Tibial nerve (tissue), 4 donors: ENCODE measurements around the gene RNF213. TPM values are rescaled to one million over a fixed set of nuclear protein-coding genes. Genes with fewer than 3 reads are reported as not detected.
A peak's percentile ranks its signal among the peaks of the same experiment; 100 is the strongest.

Experiments
- DNase-seq, 2 donors: peaks; one replicate each; pipeline ENCODE4 v3.0.0-alpha.2; 2019; ENCODE audit warnings: low spot score in 2 of 2
- H3K27ac ChIP-seq, 4 donors: fragments of 200-600 bp; sonication (generic) in 3 of 4; one replicate each; pipeline ENCODE4 v1.5.1; 2017 to 2019; ENCODE audit warnings: mild to moderate bottlenecking in 1 of 4
- H3K27me3 ChIP-seq, 2 donors: fragments of 200-600 bp; sonication (generic) in 1 of 2; one replicate each; pipeline versions ENCODE4 v1.5.1 to v1.6.0; 2017 to 2019
- H3K36me3 ChIP-seq, 3 donors: fragments of 200-600 bp; sonication (generic); one replicate each; pipeline ENCODE4 v1.5.1; 2018 to 2019
- H3K4me1 ChIP-seq, 4 donors: fragments of 200-600 bp; sonication (generic) in 3 of 4; one replicate each; pipeline ENCODE4 v1.5.1; 2017 to 2019
- H3K4me3 ChIP-seq, 4 donors: fragments of 200-600 bp; sonication (generic) in 3 of 4; one replicate each; pipeline ENCODE4 v1.5.1; 2017 to 2019; ENCODE audit warnings: mild to moderate bottlenecking in 1 of 4, moderate library complexity in 1 of 4
- H3K9me3 ChIP-seq, 4 donors: fragments of 200-600 bp; sonication (generic) in 3 of 4; one replicate each; pipeline ENCODE4 v1.5.1; 2017 to 2019
- EP300 ChIP-seq, 2 donors: sonication (generic); formaldehyde crosslinking; IDR thresholded peaks; one replicate each; pipeline ENCODE4 v1.6.1; 2017; ENCODE audit warnings: antibody characterized with exemption in 2 of 2, mild to moderate bottlenecking in 1 of 2
- POLR2A ChIP-seq, 2 donors: fragments of 450-650 bp; IDR thresholded peaks; one replicate each; pipeline ENCODE4 v1.6.1; 2017; ENCODE audit warnings: antibody characterized with exemption in 2 of 2, mild to moderate bottlenecking in 2 of 2, moderate library complexity in 2 of 2
- WGBS, 2 donors: methylation state at CpG; one replicate each; pipeline ENCODE4 v1.1.5; 2018; 5-methylcytosine and 5-hydroxymethylcytosine counted together
- total RNA-seq, 4 donors: library from RNA; depleted of rRNA; stranded (reverse); fragments of >200 nt; gene quantifications; one replicate each; pipeline ENCODE4 v1.1.0, GENCODE V29; 2016
- TF ChIP-seq, protein P1 (sequence below), 5 experiments: fragments of 200-600 bp in 3 of 5; fragments of 450-650 bp in 2 of 5; sonication (generic) in 3 of 5; IDR thresholded peaks; one replicate each; pipeline ENCODE4 v1.5.1; 2016 to 2019; ENCODE audit warnings: antibody characterized with exemption in 5 of 5, mild to moderate bottlenecking in 3 of 5, moderate library complexity in 2 of 5

Gene RNF213
- total RNA-seq, 4 donors from 2014 or later, result 107 to 148 (median 119) TPM

DNA sequence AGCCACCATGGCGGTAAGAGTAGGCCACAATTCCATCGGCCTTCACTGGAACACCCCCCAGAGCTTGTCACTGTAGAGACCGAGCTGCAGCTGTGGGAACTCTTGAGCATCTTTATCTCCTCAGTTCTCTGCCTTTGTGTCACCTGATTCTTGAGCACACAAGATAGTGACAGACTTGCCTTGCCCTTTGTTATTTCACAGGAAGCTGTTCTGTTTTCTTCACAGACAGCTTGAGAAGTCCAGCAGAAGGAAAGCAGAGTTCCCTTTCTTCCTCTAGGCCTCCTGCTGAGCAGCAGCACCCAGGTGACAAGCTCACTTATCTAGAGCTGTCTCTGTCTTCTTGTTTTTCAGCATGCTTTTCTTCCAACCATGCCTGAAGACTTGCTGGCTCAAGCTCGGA lies 115.9 kb downstream of the RNF213 start:
- TF ChIP-seq EP300 (IDR thresholded peaks at IDR 0.05), result no peak
- TF ChIP-seq, protein P1, sequence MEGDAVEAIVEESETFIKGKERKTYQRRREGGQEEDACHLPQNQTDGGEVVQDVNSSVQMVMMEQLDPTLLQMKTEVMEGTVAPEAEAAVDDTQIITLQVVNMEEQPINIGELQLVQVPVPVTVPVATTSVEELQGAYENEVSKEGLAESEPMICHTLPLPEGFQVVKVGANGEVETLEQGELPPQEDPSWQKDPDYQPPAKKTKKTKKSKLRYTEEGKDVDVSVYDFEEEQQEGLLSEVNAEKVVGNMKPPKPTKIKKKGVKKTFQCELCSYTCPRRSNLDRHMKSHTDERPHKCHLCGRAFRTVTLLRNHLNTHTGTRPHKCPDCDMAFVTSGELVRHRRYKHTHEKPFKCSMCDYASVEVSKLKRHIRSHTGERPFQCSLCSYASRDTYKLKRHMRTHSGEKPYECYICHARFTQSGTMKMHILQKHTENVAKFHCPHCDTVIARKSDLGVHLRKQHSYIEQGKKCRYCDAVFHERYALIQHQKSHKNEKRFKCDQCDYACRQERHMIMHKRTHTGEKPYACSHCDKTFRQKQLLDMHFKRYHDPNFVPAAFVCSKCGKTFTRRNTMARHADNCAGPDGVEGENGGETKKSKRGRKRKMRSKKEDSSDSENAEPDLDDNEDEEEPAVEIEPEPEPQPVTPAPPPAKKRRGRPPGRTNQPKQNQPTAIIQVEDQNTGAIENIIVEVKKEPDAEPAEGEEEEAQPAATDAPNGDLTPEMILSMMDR (IDR thresholded peaks at IDR 0.05), result no peak
- TF ChIP-seq POLR2A (IDR thresholded peaks at IDR 0.05), result no peak
- Histone ChIP-seq H3K27me3 (no peaks in the 10 kb centered on the region), H3K4me1 (no peaks in the 10 kb centered on the region), H3K36me3 (peaks cover 0 to 100% (median 29%) of the 10 kb centered on the region in 3 donors), H3K4me3 (no peak overlapping the region), H3K9me3 (no peaks in the 10 kb centered on the region), H3K27ac (no peak overlapping the region)
- 92 to 98% methylated on average over 4 of the region's 4 CpGs for WGBS, 2 donors
- DNase-seq, result no peak

- no peaks in the 10 kb centered on the region for H3K27me3 ChIP-seq
- 81 to 82% methylated on average over 9 of the region's 9 CpGs for WGBS, 2 donors
Observed at GRCh38 chr17:80377798-80378197, 117.1 kb downstream of the RNF213 start.

DNA sequence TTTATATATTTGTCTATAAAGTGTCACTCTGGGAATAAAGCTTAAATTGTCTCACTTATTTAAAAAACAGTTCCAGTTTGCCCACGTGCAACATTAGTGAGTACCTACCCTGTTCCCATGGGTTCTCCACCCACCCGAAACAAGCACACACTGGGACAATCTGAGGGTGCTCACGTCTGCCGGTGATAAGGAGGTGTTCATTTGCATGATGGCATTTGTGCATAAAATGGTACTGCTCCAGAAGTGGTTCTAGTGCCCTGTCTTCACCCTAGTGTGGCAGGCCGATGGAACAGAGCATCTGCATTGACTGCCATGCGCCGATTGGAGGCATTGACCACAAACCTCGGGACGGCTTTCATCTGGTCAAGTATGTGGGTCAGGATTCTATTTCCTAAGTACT lies 118.7 kb downstream of the RNF213 start:
- 82 to 87% methylated on average over 9 of the region's 9 CpGs for WGBS, 2 donors
- no peak for DNase-seq

More at GRCh38 chr17:80377798-80378197, 117.1 kb downstream of the RNF213 start:
- no peak for DNase-seq
- H3K9me3 ChIP-seq, result no peaks in the 10 kb centered on the region
- H3K36me3 ChIP-seq, result peaks cover 0 to 100% (median 34%) of the 10 kb centered on the region in 3 donors
- H3K4me1 ChIP-seq, result no peaks in the 10 kb centered on the region
- TF ChIP-seq POLR2A (IDR thresholded peaks at IDR 0.05) (no peak), EP300 (IDR thresholded peaks at IDR 0.05) (no peak)
- TF ChIP-seq, protein P1 (IDR thresholded peaks at IDR 0.05), result no peak
- no peak overlapping the region for H3K4me3 ChIP-seq
- peak overlapping the region in 1 of 4 donors; percentile 7 for H3K27ac ChIP-seq

GRCh38 chr17:80380068-80380467 lies 119.4 kb downstream of the RNF213 start:
- Histone ChIP-seq H3K27me3 (no peaks in the 10 kb centered on the region), H3K9me3 (no peaks in the 10 kb centered on the region), H3K4me1 (no peaks in the 10 kb centered on the region), H3K27ac (no peak overlapping the region), H3K36me3 (peaks cover 0 to 100% (median 34%) of the 10 kb centered on the region in 3 donors), H3K4me3 (no peak overlapping the region)
- WGBS, 2 donors, result 89 to 94% methylated on average over 6 of the region's 6 CpGs
- no peak for DNase-seq
- TF ChIP-seq, protein P1 (IDR thresholded peaks at IDR 0.05), result no peak
- TF ChIP-seq EP300 (IDR thresholded peaks at IDR 0.05) (no peak), POLR2A (IDR thresholded peaks at IDR 0.05) (no peak)

More for the DNA sequence above, 118.7 kb downstream of the RNF213 start:
- Histone ChIP-seq H3K27ac (no peak overlapping the region), H3K36me3 (peaks cover 0 to 100% (median 30%) of the 10 kb centered on the region in 3 donors), H3K9me3 (no peaks in the 10 kb centered on the region), H3K4me1 (no peaks in the 10 kb centered on the region), H3K27me3 (no peaks in the 10 kb centered on the region), H3K4me3 (no peak overlapping the region)
- TF ChIP-seq, protein P1 (IDR thresholded peaks at IDR 0.05), result no peak
- no peak for TF ChIP-seq EP300 (IDR thresholded peaks at IDR 0.05)
- TF ChIP-seq POLR2A (IDR thresholded peaks at IDR 0.05), result no peak

GRCh38 chr17:80380555-80381002 lies 119.9 kb downstream of the RNF213 start:
- peaks cover 0 to 100% (median 35%) of the 10 kb centered on the region in 3 donors for H3K36me3 ChIP-seq
- H3K9me3 ChIP-seq, result no peaks in the 10 kb centered on the region
- WGBS, 2 donors, result 87% methylated on average over 21 of the region's 21 CpGs
- DNase-seq, result no peak
- no peaks in the 10 kb centered on the region for H3K4me1 ChIP-seq
- H3K4me3 ChIP-seq, result no peak overlapping the region
- H3K27me3 ChIP-seq, result no peaks in the 10 kb centered on the region
- H3K27ac ChIP-seq, result no peak overlapping the region
- TF ChIP-seq, protein P1 (IDR thresholded peaks at IDR 0.05), result no peak
- no peak for TF ChIP-seq POLR2A (IDR thresholded peaks at IDR 0.05)
- no peak for TF ChIP-seq EP300 (IDR thresholded peaks at IDR 0.05)
